SK-N-SH treated with all-trans-retinoic acid at 6 μM for 48 hours (cell line): Measurements from ENCODE around the gene WDR53.

Experiments used
- ATAC-seq: fragments of 200-7000 bp; cut with Tn5 transposase; 3 replicates; pipeline ENCODE4 v1.9.1; 2020; ENCODE audit warnings: mild to moderate bottlenecking, moderate library complexity
- ARNTL ChIP-seq: fragments of 450-650 bp; formaldehyde crosslinking; IDR thresholded peaks from 2 replicates; pipeline ENCODE4 v1.5.0; 2020; ENCODE audit warnings: low read depth, mild to moderate bottlenecking, moderate library complexity, borderline replicate concordance
- BACH2 ChIP-seq: fragments of 250-450 bp; sonication (Bioruptor Pico); IDR thresholded peaks from 2 replicates; pipeline ENCODE4 v1.9.0; 2021; ENCODE audit warnings: mild to moderate bottlenecking, borderline replicate concordance
- CSDC2 ChIP-seq: fragments of 250-450 bp; sonication (Bioruptor Pico); IDR thresholded peaks from 2 replicates; pipeline ENCODE4 v1.5.0; 2020; ENCODE audit warnings: mild to moderate bottlenecking, moderate library complexity
- ESRRG ChIP-seq: fragments of 250-450 bp; sonication (Bioruptor Pico); IDR thresholded peaks from 2 replicates; pipeline ENCODE4 v1.6.1; 2021; ENCODE audit warnings: mild to moderate bottlenecking
- GLIS3 ChIP-seq: fragments of 250-450 bp; sonication (Bioruptor Pico); IDR thresholded peaks from 2 replicates; pipeline ENCODE4 v1.5.0; 2020; ENCODE audit warnings: mild to moderate bottlenecking, moderate library complexity
- ISL1 ChIP-seq: fragments of 250-450 bp; sonication (Bioruptor Pico); IDR thresholded peaks from 2 replicates; pipeline ENCODE4 v2.1.2; 2022; ENCODE audit warnings: mild to moderate bottlenecking, moderate library complexity
- PPARA ChIP-seq: fragments of 250-450 bp; sonication (Bioruptor Pico); IDR thresholded peaks from 2 replicates; pipeline ENCODE4 v1.5.0; 2020; ENCODE audit warnings: mild to moderate bottlenecking, borderline replicate concordance
- RARB ChIP-seq: fragments of 250-450 bp; sonication (Bioruptor Pico); IDR thresholded peaks from 2 replicates; pipeline ENCODE4 v1.8.0; 2021; ENCODE audit warnings: mild to moderate bottlenecking, moderate library complexity
- SNAI2 ChIP-seq: fragments of 250-450 bp; sonication (Bioruptor Pico); IDR thresholded peaks from 2 replicates; pipeline ENCODE4 v1.5.0; 2020; ENCODE audit warnings: mild to moderate bottlenecking, moderate library complexity
- TCF4 ChIP-seq: fragments of 250-450 bp; sonication (Bioruptor Pico); IDR thresholded peaks from 2 replicates; pipeline ENCODE4 v1.8.0; 2021; ENCODE audit warnings: mild to moderate bottlenecking, moderate library complexity, borderline replicate concordance
- TOX ChIP-seq: fragments of 250-450 bp; sonication (Bioruptor Pico); IDR thresholded peaks from 2 replicates; pipeline ENCODE4 v1.8.0; 2021; ENCODE audit warnings: mild to moderate bottlenecking, moderate library complexity, borderline replicate concordance
- ZC3H10 ChIP-seq: fragments of 250-450 bp; sonication (Bioruptor Pico); IDR thresholded peaks from 2 replicates; pipeline ENCODE4 v1.5.1; 2021; ENCODE audit warnings: mild to moderate bottlenecking, moderate library complexity
- ZFP3 ChIP-seq: fragments of 250-450 bp; sonication (Bioruptor Pico); IDR thresholded peaks from 2 replicates; pipeline ENCODE4 v1.5.0; 2020; ENCODE audit warnings: mild to moderate bottlenecking, moderate library complexity
- ZNF70 ChIP-seq: fragments of 450-650 bp; formaldehyde crosslinking; IDR thresholded peaks from 2 replicates; pipeline ENCODE4 v1.5.0; 2020; ENCODE audit warnings: mild to moderate bottlenecking, moderate library complexity
- ZNF8 ChIP-seq: fragments of 450-650 bp; formaldehyde crosslinking; IDR thresholded peaks from 2 replicates; pipeline ENCODE4 v1.5.0; 2020; ENCODE audit warnings: mild to moderate bottlenecking, moderate library complexity
- TF ChIP-seq, protein P1 (sequence below): fragments of 250-450 bp; sonication (Bioruptor Pico); IDR thresholded peaks from 2 replicates; pipeline ENCODE4 v1.8.0; 2021; ENCODE audit warnings: low read depth, mild to moderate bottlenecking, moderate library complexity, borderline replicate concordance
- TF ChIP-seq, protein P2 (sequence below): fragments of 250-450 bp; sonication (Bioruptor Pico); IDR thresholded peaks from 2 replicates; pipeline ENCODE4 v1.5.1; 2020; ENCODE audit warnings: low read depth, mild to moderate bottlenecking, moderate library complexity
- TF ChIP-seq, protein P3 (sequence below): fragments of 250-450 bp; sonication (Bioruptor Pico); IDR thresholded peaks from 2 replicates; pipeline ENCODE4 v1.5.1; 2021; ENCODE audit warnings: mild to moderate bottlenecking, moderate library complexity
- TF ChIP-seq, protein P4 (sequence below): fragments of 250-450 bp; sonication (Bioruptor Pico); IDR thresholded peaks from 2 replicates; pipeline ENCODE4 v1.5.0; 2020; ENCODE audit warnings: mild to moderate bottlenecking, moderate library complexity

WDR53 gene

DNA sequence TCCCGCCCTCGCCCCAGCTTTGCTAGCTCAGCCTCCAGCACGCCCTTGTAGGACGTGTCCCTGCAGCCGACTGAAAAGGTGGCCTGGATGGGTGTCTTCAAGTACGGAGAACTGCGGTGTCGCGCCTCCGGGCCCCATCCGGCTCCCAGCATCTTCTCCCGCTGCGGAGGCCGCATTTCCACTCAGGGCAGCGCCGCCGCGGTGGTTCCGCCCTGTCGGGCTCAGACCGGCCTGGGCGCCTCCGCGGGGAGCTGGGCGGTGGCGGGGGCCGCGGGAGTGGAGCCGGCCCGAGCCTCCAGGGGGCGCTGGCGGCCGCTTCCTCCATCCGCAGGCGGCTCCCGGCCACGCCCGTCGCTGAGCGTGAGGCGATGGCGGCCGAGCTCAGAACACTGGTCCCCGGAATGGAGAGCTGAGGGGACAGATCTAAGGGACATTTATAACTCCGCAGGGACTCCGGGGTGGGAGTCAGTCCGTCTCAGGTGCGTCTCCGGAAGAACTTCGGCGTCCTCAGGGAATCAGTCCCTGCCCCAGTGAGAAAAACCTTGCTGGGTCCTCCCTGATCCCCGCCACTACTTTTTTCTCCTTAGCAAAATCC, 39.6 kb downstream of the WDR53 start:
- peak; percentile 99 for ATAC-seq
- TF ChIP-seq ZC3H10, result no peak
- TF ChIP-seq BACH2, result no peak
- no peak for TF ChIP-seq TCF4 (CRISPR knock-in tag)
- TF ChIP-seq, all 23 proteins: peak for 0

DNA sequence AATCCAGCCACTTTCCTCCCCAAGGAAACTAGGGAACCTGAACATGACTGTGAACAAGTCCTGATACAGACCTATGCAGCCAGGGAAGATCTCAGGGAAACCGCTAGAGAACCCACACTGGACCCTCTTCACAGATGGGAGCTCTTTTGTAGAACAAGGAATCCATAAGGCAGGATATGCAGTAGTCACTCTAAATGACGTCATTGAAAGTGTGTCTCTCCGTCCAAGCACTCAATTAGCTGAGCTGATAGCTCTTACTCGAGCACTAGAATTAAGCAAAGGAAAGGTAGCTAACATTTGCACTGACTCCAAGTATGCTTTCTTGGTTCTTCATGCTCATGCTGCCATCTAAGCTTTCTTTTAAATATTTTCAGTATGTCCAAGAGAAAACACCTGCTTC, 43.2 kb downstream of the WDR53 start:
- TF ChIP-seq CSDC2 (CRISPR knock-in tag) (no peak), GLIS3 (no peak), TCF4 (CRISPR knock-in tag) (no peak), ZNF70 (no peak), RARB (CRISPR knock-in tag) (no peak), ZNF8 (CRISPR knock-in tag) (no peak), ARNTL (CRISPR knock-in tag) (no peak), SNAI2 (CRISPR knock-in tag) (no peak), ESRRG (CRISPR knock-in tag) (no peak), ISL1 (CRISPR knock-in tag) (no peak), PPARA (no peak), BACH2 (no peak)
- TF ChIP-seq, protein P1, sequence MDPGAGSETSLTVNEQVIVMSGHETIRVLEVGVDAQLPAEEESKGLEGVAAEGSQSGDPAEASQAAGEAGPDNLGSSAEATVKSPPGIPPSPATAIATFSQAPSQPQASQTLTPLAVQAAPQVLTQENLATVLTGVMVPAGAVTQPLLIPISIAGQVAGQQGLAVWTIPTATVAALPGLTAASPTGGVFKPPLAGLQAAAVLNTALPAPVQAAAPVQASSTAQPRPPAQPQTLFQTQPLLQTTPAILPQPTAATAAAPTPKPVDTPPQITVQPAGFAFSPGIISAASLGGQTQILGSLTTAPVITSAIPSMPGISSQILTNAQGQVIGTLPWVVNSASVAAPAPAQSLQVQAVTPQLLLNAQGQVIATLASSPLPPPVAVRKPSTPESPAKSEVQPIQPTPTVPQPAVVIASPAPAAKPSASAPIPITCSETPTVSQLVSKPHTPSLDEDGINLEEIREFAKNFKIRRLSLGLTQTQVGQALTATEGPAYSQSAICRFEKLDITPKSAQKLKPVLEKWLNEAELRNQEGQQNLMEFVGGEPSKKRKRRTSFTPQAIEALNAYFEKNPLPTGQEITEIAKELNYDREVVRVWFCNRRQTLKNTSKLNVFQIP (CRISPR knock-in tag), result no peak
- TF ChIP-seq, protein P2, sequence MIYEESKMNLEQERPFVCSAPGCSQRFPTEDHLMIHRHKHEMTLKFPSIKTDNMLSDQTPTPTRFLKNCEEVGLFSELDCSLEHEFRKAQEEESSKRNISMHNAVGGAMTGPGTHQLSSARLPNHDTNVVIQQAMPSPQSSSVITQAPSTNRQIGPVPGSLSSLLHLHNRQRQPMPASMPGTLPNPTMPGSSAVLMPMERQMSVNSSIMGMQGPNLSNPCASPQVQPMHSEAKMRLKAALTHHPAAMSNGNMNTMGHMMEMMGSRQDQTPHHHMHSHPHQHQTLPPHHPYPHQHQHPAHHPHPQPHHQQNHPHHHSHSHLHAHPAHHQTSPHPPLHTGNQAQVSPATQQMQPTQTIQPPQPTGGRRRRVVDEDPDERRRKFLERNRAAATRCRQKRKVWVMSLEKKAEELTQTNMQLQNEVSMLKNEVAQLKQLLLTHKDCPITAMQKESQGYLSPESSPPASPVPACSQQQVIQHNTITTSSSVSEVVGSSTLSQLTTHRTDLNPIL (CRISPR knock-in tag), result no peak
- TF ChIP-seq, protein P3, sequence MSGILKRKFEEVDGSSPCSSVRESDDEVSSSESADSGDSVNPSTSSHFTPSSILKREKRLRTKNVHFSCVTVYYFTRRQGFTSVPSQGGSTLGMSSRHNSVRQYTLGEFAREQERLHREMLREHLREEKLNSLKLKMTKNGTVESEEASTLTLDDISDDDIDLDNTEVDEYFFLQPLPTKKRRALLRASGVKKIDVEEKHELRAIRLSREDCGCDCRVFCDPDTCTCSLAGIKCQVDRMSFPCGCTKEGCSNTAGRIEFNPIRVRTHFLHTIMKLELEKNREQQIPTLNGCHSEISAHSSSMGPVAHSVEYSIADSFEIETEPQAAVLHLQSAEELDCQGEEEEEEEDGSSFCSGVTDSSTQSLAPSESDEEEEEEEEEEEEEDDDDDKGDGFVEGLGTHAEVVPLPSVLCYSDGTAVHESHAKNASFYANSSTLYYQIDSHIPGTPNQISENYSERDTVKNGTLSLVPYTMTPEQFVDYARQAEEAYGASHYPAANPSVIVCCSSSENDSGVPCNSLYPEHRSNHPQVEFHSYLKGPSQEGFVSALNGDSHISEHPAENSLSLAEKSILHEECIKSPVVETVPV (CRISPR knock-in tag), result no peak
- TF ChIP-seq, protein P4, sequence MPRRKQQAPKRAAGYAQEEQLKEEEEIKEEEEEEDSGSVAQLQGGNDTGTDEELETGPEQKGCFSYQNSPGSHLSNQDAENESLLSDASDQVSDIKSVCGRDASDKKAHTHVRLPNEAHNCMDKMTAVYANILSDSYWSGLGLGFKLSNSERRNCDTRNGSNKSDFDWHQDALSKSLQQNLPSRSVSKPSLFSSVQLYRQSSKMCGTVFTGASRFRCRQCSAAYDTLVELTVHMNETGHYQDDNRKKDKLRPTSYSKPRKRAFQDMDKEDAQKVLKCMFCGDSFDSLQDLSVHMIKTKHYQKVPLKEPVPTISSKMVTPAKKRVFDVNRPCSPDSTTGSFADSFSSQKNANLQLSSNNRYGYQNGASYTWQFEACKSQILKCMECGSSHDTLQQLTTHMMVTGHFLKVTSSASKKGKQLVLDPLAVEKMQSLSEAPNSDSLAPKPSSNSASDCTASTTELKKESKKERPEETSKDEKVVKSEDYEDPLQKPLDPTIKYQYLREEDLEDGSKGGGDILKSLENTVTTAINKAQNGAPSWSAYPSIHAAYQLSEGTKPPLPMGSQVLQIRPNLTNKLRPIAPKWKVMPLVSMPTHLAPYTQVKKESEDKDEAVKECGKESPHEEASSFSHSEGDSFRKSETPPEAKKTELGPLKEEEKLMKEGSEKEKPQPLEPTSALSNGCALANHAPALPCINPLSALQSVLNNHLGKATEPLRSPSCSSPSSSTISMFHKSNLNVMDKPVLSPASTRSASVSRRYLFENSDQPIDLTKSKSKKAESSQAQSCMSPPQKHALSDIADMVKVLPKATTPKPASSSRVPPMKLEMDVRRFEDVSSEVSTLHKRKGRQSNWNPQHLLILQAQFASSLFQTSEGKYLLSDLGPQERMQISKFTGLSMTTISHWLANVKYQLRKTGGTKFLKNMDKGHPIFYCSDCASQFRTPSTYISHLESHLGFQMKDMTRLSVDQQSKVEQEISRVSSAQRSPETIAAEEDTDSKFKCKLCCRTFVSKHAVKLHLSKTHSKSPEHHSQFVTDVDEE, result no peak
- no peak for ATAC-seq

DNA sequence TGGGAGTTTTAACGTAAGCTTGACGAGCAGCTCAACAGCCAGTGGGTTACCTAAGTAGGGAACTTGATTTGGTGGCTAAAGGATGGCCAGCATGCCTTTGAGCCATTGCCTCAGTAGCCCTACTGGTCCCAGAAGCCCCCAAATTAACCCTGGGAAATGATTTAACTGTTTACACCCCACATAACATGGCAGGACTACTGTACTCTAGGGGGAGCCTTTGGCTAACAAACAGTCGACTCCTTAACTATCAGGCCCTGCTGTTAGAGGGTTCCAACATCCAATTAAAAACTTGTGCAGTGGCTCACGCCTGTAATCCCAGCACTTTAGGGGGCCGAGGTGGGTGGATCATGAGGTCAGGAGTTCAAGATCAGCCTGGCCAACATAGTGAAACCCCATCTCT, 43.8 kb downstream of the WDR53 start:
- TF ChIP-seq ISL1 (CRISPR knock-in tag) (no peak), PPARA (no peak), TOX (CRISPR knock-in tag) (no peak), ZFP3 (no peak), ZNF70 (no peak), ESRRG (CRISPR knock-in tag) (no peak), ZNF8 (CRISPR knock-in tag) (no peak), ARNTL (CRISPR knock-in tag) (no peak), TCF4 (CRISPR knock-in tag) (no peak)
- TF ChIP-seq, protein P4, result no peak
- ATAC-seq, result no peak
